Suprapubic skin (tissue), 3 donors: ENCODE data around the gene STAG2.

ENCODE experiments used
- CTCF ChIP-seq, 2 donors: fragments of 200-600 bp in 1 of 2; fragments of 450-650 bp in 1 of 2; sonication (generic) in 1 of 2; IDR thresholded peaks; one replicate each; pipeline ENCODE4 v1.5.1; 2016 to 2019; ENCODE audit warnings: antibody characterized with exemption in 2 of 2, mild to moderate bottlenecking in 1 of 2, moderate library complexity in 1 of 2
- POLR2AphosphoS5 ChIP-seq, 3 donors: sonication (generic); formaldehyde crosslinking; IDR thresholded peaks; one replicate each; pipeline ENCODE4 v1.6.1; 2017; ENCODE audit warnings: antibody characterized with exemption in 3 of 3

- TF ChIP-seq POLR2AphosphoS5 (IDR thresholded peaks at IDR 0.05) (no peak), CTCF (IDR thresholded peaks at IDR 0.05) (no peak)
Measured at GRCh38 chrX:124125471-124125870, 164.0 kb downstream of the STAG2 start.
